GM19372 (cell line): ENCODE results near the gene TAMALIN.

Source experiments
- ATAC-seq: cut with Tn5 transposase; IDR thresholded peaks from one replicate; pipeline ENCODE4 v1.9.1; 2021; ENCODE audit warnings: mild to moderate bottlenecking, low read depth, moderate library complexity; ENCODE audit not compliant: unreplicated experiment

Gene TAMALIN

GRCh38 chr12:51980051-51980808 lies 26.5 kb upstream of the TAMALIN start:
- ATAC-seq: peak; percentile 85

GRCh38 chr12:51980809-51981127 lies 26.0 kb upstream of the TAMALIN start:
- ATAC-seq: no peak

- ATAC-seq: no peak
Observed at GRCh38 chr12:51984657-51985056, 22.1 kb upstream of the TAMALIN start.

GRCh38 chr12:51985154-51985835 lies 21.5 kb upstream of the TAMALIN start:
- ATAC-seq: no peak

GRCh38 chr12:51986834-51987233 lies 19.9 kb upstream of the TAMALIN start:
- no peak for ATAC-seq

GRCh38 chr12:51992246-51992645 lies 14.5 kb upstream of the TAMALIN start:
- no peak for ATAC-seq

- ATAC-seq: no peak
Observed at GRCh38 chr12:51994539-51994820, 12.3 kb upstream of the TAMALIN start.

- no peak for ATAC-seq
Observed at GRCh38 chr12:51994959-51995358, 11.8 kb upstream of the TAMALIN start.

- ATAC-seq: no peak
Observed at GRCh38 chr12:51997136-51997535, 9.6 kb upstream of the TAMALIN start.

- no peak for ATAC-seq
Observed at GRCh38 chr12:52003016-52003550, 3.7 kb upstream of the TAMALIN start.

GRCh38 chr12:52003591-52003990 lies 3.2 kb upstream of the TAMALIN start:
- no peak for ATAC-seq

- no peak for ATAC-seq
Observed at GRCh38 chr12:52004042-52004648, 2.6 kb upstream of the TAMALIN start.

GRCh38 chr12:52005218-52005902 lies 1.4 kb upstream of the TAMALIN start:
- ATAC-seq: no peak

- ATAC-seq: no peak
Observed at GRCh38 chr12:52005903-52006703, 643 bp upstream of the TAMALIN start.

- ATAC-seq: no peak
Observed at GRCh38 chr12:52007158-52007921, 594 bp downstream of the TAMALIN start.

- no peak for ATAC-seq
Observed at GRCh38 chr12:52007982-52008510, 1.3 kb downstream of the TAMALIN start.

- ATAC-seq: no peak
Observed at GRCh38 chr12:52009081-52009751, 2.5 kb downstream of the TAMALIN start.

GRCh38 chr12:52010152-52010622 lies 3.4 kb downstream of the TAMALIN start:
- ATAC-seq: no peak
